HG02884 (cell line): ENCODE results near the gene PNPLA2.

Experiments used
- ATAC-seq: cut with Tn5 transposase; IDR thresholded peaks from one replicate; pipeline ENCODE4 v1.9.1; 2021; ENCODE audit warnings: mild to moderate bottlenecking, moderate library complexity; ENCODE audit not compliant: unreplicated experiment

The PNPLA2 gene

DNA sequence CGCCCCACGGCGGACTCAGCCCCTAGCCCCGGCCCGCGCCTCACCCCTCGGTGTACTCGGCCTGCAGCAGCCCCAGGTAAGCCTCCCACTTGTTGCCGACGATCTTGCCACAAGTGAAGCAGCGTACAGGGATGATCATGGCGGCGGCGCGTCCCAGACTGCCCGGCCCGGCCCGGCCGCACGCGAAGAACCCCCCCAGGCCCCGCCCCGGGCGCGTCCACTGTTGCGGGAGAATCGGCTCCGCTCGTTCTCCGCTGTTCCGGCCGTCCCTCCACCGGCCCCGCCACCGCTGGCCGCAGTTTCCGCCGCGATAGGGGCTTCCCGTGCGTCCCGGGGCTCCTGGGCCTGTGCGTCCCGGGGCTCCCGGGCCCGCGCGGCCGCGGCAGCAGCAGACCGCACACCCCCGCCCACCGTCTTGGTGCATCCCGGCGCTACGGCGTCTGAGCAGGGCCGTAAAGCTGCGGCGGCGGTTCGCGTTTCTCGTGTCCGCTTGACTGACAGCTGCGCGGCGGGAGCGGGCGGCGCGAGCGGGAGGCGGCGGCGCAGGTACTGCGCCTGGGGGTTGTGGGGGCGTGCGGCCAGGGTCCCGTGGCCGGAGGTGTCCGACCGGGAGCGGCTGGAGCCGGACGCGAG is 23.8 kb downstream of the PNPLA2 start, which contains the start of the genes POLR2L and TSPAN4:
Gene POLR2L (minus strand): TSS at position 160 of the 633 bp plus-strand sequence. CDS start 21 bp downstream, at position 139.
Gene TSPAN4 (plus strand): TSS at position 483 of the 633 bp plus-strand sequence. CDS start 7,453 bp downstream, outside the sequence.
- ATAC-seq, result peak; percentile 58

GRCh38 chr11:843086-843734 is 24.5 kb downstream of the PNPLA2 start:
- ATAC-seq, result no peak

- ATAC-seq, result no peak
Observed at GRCh38 chr11:843818-844692, 25.3 kb downstream of the PNPLA2 start.

GRCh38 chr11:844693-845644 is 26.3 kb downstream of the PNPLA2 start:
- ATAC-seq, result no peak

DNA sequence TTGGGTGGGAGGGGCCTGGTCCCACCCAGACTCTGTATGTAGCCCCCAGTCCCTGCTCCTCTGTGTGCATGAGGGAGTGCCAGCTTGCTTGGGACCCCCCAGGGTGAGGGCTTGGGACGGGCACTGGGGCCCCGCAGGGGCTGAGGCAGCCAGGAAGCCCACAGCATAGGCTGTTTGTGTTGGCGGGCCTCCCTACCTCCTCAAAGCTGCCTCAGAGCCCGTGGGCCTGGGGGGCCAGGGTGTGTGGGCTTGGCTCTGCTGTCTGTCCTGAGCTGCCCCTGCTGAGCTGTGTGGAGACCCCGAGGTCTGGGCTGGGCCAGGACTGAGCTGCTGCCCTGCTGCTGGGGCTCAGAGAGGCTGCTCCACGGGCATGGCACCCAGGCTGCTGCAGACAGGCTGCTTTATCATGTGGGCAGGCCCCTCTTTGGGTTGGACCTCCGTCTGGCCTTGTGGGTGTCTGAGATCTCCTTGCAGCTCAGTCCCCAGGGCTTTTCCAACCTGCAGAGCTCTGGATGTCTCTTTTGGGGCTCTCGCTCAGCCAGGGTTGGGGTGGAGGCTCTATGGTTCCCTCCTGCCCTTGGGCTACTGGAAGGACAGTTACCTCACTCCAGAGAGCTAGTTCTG is 27.3 kb downstream of the PNPLA2 start:
- no peak for ATAC-seq

DNA sequence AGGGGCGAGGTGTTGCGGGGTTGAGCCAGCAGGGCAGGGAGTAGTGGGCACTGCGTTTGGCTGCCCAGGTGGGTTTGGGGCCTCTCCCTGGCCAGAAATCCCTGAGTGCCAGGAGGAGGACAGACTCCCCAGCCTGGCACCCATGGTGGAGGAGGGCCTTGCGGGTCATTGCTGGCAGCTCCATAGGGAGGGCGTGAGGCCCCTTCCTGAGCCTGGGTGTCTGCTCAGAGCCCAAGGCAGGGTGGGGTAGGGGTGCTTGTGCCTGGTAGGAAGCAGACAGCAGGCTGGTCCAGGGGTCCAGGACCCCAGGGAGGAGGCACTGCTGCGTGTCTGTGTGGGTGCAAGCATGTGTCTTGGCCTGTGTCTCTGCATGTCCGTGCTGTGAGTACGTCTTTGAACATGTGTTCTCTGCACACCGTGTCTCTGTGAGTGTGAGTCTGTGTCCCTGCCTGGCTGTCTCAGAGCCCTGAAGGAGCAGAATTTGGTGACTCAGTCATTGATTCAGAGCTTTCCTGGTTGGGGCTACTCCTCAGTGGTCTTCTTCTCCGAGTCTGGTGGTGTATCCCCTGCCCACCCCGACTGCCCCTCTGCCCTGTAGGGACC is 27.9 kb downstream of the PNPLA2 start:
- no peak for ATAC-seq

GRCh38 chr11:847876-848275 is 29.2 kb downstream of the PNPLA2 start:
- ATAC-seq, result no peak

DNA sequence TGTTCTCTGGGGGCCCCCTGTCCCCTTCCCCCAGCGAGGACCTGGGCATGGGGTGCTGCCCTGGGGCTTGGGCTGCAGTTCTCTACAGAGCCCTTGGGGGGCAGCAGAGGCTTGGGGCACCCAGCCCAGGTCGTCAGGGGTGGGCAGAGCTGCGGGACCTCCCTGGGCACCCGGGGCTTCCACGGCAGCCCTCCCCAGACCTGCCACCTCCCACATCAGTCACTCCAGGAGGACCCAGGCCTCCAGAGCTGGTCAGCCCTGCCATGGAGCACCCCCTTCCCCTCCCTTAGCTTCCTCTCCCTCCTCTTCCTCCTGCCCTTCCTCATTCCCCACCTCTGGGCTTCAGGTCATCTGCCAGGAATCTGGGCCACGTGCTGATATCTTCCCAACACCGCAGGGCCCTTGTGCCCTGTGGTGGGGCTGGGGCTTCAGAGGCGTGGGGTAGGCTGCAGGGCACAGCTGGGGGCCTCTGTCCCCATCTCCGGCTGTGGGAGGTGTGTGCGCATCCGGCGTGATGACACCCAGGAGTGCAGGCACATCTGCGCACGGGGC is 29.7 kb downstream of the PNPLA2 start:
- ATAC-seq, result no peak

DNA sequence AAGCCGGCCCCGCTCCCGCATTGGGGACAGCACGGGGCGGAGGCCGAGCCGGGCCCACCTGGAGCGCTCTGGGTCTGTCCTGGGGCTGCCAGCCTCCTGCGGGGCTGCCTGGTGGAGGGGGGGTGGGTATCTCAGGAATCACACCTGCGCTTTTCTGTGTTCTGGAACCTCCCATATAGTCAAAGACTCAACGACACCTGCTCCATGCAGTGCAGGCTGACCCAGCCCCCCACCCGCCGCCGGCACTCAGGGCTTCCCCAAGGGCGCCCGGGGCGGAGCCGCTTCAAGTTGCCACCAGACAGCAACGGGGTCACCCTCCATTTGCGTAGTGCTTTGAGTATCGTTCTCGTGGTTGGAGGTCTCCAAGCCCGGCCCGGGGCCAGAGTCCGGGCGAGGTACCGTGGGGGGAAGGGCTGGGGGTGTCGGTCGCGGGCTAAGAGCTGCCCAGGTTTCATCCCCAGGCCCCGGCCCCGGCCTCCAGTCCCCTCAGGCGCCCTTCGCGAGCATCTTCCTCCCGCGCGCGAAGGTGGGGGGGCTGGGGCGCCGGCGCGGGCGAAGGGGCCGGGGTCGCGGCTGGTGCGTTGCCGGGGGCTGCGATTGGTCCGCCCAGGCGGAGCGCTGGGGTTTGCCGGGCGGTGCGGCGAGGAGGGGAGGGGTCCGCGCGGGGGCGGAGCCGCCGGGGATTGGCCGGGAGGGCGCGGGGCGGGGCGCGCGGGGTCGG is 30.6 kb downstream of the PNPLA2 start:
- ATAC-seq, result no peak

DNA sequence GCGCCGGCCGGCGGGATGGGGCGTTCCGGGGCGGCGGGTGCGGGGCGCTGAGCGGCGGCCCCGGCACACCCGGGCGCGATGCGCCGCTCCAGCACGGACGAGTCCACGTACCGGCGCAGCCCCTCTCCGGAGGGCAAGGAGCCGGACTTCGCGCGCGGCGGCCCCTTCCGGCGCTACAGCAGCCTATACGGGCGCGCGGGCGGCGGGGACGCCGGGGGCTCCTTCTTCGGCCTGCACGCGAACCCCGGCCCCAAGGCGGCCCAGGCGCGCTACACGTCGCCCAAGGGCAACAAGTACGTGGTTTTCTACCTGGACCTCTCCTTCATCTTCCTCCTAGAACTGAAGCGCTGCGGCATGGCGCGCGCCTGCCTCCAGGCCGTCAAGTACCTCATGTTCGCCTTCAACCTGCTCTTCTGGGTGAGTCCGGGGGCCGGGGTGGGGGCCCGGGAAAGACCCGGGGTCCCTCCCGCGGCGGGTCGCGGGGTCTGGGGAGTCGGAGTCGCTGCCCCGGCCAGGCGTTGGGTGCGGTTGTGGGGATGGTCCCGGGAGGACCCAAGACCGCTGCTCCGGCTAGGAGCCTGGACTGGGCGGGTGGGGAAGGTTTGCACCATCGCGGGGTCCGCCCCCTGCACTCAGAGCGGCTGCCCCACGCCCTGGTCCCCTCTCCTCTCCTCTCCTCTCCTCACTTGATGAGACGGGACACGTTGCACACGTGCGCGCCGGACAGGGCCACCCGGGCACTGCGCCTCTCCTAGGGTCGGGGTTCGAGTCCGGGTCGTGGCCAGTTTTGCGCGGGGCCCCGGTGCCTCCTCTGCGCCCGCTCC is 31.4 kb downstream of the PNPLA2 start:
- ATAC-seq, result no peak

- ATAC-seq, result no peak
Observed at GRCh38 chr11:850775-851763, 32.4 kb downstream of the PNPLA2 start.

GRCh38 chr11:852762-853161 is 34.0 kb downstream of the PNPLA2 start:
- ATAC-seq, result no peak

- ATAC-seq, result no peak
Observed at GRCh38 chr11:853682-854448, 35.2 kb downstream of the PNPLA2 start.

GRCh38 chr11:854601-855329 is 36.1 kb downstream of the PNPLA2 start:
- ATAC-seq, result no peak

DNA sequence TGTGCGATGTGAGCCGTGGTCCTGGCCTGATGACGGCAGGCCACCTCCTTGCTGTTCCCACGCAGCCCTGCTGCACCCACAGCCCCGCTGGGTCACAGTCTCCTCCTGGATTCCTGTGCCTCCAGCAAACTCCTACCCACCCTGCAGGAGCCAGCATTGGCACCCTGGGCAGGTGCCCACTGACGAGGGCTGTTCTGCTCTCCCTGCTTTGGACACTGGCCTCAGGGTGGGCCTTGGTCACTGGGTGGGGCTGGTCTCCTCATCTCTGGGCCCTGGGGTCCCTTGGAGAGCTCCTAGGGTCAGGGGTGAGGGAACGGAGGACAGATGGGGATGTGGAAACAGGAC is 36.6 kb downstream of the PNPLA2 start:
- ATAC-seq, result no peak
